GM19025 (cell line): ENCODE results near the gene MUC5B.
"Not testable (repeated sequence)": the region's sequence is repeated elsewhere in the genome, so short reads cannot be mapped to it uniquely, and the experiment has no call there.

Source experiments
- ATAC-seq: cut with Tn5 transposase; IDR thresholded peaks from one replicate; pipeline ENCODE4 v1.9.1; 2021; ENCODE audit warnings: mild to moderate bottlenecking, low read depth, moderate library complexity; ENCODE audit not compliant: unreplicated experiment

MUC5B gene

GRCh38 chr11:1242751-1243150, 19.9 kb downstream of the MUC5B start:
- ATAC-seq = not testable (repeated sequence)

- ATAC-seq = not testable (repeated sequence)
Observed at GRCh38 chr11:1243521-1243920, 20.7 kb downstream of the MUC5B start.

- ATAC-seq = not testable (repeated sequence)
Observed at GRCh38 chr11:1244557-1244956, 21.7 kb downstream of the MUC5B start.

GRCh38 chr11:1245717-1246116, 22.9 kb downstream of the MUC5B start:
- ATAC-seq = not testable (repeated sequence)

- ATAC-seq = not testable (repeated sequence)
Observed at GRCh38 chr11:1246301-1246700, 23.4 kb downstream of the MUC5B start.

GRCh38 chr11:1247026-1247425, 24.2 kb downstream of the MUC5B start:
- not testable (repeated sequence) for ATAC-seq

GRCh38 chr11:1248951-1249350, 26.1 kb downstream of the MUC5B start:
- not testable (repeated sequence) for ATAC-seq

GRCh38 chr11:1250411-1250810, 27.5 kb downstream of the MUC5B start:
- not testable (repeated sequence) for ATAC-seq

GRCh38 chr11:1251236-1251770, 28.4 kb downstream of the MUC5B start:
- no peak for ATAC-seq

GRCh38 chr11:1252371-1253102, 29.7 kb downstream of the MUC5B start:
- ATAC-seq = no peak

- ATAC-seq = no peak
Observed at GRCh38 chr11:1253103-1253485, 30.2 kb downstream of the MUC5B start.

GRCh38 chr11:1254086-1254648, 31.3 kb downstream of the MUC5B start:
- ATAC-seq = no peak

GRCh38 chr11:1254733-1255132, 31.9 kb downstream of the MUC5B start:
- no peak for ATAC-seq

- no peak for ATAC-seq
Observed at GRCh38 chr11:1255151-1255550, 32.3 kb downstream of the MUC5B start.

GRCh38 chr11:1256257-1257045, 33.6 kb downstream of the MUC5B start:
- ATAC-seq = no peak

- ATAC-seq = no peak
Observed at GRCh38 chr11:1257366-1257765, 34.5 kb downstream of the MUC5B start.

GRCh38 chr11:1257916-1258315, 35.0 kb downstream of the MUC5B start:
- ATAC-seq = no peak

- no peak for ATAC-seq
Observed at GRCh38 chr11:1258401-1259075, 35.7 kb downstream of the MUC5B start.

- no peak for ATAC-seq
Observed at GRCh38 chr11:1259076-1259461, 36.2 kb downstream of the MUC5B start.

- ATAC-seq = no peak
Observed at GRCh38 chr11:1259561-1259960, 36.7 kb downstream of the MUC5B start.
